NK-92 treated with Interleukin-12 subunit alpha and Interleukin-12 subunit beta, amount 100 ng/mL, for 24 hours (cell line): Measurements from ENCODE around the gene CHRDL2.
"Not testable (repeated sequence)": the region's sequence is repeated elsewhere in the genome, so short reads cannot be mapped to it uniquely, and the experiment has no call there.

Experiments used
- DNase-seq: peaks from one replicate; lab custom pipeline; 2025; lab: John Stamatoyannopoulos, UW

CHRDL2 gene, protein sequence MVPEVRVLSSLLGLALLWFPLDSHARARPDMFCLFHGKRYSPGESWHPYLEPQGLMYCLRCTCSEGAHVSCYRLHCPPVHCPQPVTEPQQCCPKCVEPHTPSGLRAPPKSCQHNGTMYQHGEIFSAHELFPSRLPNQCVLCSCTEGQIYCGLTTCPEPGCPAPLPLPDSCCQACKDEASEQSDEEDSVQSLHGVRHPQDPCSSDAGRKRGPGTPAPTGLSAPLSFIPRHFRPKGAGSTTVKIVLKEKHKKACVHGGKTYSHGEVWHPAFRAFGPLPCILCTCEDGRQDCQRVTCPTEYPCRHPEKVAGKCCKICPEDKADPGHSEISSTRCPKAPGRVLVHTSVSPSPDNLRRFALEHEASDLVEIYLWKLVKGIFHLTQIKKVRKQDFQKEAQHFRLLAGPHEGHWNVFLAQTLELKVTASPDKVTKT

DNA sequence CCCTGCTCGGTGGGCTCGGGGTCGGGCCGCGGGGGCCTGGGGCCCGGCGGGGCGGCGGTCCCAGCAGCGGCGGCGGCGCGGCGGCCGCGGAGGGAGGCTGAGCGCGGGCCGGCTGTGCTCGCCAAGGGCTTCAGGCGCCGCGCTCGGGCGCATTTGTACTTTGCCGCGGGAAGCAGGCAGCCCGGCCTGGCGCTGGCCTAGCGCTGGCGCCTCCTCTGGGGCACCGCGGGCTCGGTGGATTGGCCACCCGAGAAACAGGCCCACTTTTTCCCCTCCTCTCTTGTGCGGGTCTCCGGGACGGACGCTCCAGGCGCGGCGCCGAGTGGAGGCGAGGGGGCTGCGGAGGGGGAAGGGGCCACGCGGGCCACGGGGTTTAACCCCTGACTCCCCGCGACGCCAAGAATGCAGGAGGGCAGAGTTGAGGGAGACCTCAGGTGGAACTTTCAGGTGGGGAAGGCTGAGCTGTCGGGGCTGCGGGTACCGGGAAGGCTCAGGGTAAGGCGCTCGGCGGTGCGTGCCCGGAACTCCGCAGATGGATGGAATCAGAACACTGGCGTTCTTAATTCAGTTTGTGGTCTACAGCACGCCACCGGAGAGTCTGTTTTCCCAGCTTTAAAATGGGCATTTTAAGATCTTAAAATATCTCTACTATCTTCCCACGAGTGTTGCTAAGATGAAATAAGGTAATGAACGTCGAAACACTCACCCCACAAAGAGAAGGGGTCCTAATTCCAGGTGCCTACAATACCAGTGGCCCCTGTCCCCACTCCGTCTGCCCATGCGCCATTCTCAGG lies at the start of gene CHRDL2:
TSS of gene CHRDL2 (minus strand) at position 126 of the 794 bp plus-strand sequence. CDS start 538 bp downstream, outside the sequence.
- DNase-seq, result no peak

DNA sequence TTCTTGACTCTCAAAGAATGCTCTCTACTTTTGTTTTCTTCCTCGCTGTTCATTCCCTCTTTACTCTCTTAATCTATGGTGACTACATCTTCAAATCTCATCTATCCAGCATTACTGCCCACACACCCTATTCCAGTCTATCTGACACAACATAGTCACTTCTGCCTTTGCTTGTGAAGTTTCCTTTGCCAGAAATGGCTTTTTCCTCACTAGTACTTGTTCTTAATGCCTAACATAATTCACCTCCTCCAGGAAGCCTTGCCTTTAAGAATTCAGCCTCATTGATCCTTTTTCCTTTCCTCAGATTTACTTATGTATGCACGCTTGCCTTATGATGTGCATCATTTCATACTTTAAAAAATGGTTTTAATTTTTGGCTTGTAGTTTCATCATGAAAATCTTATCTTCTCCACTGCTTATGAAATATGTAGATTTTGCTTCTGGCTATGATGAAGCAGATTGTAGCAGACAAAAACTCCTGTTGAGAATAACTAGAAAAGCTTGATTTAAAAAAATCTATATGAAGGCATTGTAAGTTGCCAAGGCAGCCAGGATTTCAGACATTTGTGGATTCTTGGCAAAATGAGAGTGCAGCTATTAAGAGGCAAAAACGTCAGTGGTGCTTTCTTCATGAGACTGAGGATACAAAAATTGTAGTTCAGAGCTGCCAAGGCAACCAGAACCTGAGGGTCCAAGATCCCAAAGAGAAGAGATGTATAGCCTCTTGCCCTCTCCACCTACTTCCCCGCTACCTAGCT lies 49.2 kb upstream of the CHRDL2 start:
- no peak for DNase-seq

DNA sequence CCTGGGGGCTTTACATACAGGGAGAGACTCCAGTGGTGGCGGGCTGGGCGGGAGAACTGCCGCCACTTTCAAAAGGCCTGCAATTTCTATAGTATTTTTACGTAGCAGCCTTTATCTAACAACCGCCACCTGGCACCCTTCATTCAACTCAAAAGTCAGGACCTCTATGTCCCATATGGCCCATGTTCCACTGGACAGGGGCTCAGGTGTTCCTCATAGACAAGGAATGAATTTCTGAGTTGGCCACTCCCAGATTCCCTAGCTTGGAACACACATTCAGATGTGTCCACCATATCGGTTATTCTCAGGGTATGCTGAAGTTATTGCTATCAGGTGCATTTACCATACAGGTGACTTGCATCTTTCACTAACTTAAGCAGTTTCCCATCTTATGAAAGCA lies 47.4 kb upstream of the CHRDL2 start:
- DNase-seq, result no peak

DNA sequence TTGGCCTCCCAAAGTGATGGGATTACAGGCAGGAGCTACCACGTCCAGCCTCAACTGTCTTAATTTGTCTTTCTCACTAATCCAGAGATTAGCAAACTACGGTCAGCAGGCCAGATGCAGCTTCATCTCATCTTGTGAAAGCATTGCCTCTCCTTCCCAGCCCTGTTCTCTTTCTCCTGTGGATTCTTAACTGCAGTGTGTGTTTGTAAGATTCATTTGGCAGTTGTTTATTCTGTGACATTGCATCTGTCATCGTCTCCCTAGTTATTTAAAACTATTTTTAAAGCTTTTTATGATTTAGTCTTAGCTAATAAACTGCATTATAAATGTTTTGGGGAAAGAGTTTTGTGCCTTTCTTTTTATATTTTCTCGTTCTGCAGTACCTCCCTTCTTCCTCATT lies 46.7 kb upstream of the CHRDL2 start:
- DNase-seq, result no peak

DNA sequence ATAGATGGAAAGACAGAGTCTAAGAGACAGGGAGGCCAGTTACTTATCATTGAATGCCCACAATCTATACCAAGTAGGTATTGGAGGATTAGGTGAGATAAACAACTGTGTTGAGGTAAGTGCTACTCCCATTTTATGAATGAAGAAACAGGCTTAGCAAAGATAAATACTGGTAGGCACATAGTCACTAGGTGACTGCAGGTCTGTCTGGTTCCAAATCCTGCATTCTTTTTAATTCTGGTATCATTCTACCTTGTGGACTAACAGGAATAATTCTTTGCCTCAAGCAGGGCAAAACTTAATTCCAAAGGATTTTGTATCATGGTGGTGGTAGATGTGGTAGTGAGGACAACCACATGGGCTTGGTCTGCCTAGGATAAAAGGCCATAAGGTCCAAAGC lies 45.8 kb upstream of the CHRDL2 start:
- DNase-seq, result no peak

DNA sequence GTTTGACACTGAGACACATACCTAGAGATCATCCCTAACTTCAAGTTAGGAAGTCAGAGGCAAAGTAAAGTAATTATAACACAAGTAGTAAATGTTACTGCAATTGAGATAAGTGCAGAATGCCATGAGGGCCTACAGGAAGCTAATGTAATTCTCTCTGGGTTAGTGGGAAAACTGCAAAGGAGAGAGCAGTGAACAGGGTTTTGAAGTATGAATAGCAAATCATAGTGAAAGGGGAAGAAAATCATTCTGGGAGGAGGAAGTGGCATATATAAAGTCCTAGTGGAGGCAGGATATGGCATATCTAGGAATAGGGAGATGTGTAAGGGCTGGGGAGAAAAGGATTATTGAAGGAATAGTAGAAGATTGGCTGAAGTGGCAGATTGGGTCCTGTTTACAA lies 45.3 kb upstream of the CHRDL2 start:
- no peak for DNase-seq

DNA sequence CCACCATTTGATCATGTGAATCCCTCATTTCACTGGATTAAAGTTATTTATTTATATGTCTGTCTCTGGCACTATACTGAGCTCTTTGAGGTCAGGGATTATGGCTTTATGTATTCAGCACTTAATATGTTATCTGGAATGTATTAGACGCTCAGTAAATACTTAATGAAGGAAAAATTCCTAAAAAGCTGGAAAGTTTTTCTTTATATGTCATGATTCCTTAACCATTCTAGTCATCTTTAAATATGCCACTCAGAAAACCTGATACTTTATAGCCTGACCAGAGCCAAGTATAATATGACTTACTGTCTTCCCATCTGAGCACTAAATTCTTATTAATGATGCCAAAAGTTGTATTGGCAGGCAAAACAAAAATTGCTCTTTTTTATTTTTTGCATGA lies 44.5 kb upstream of the CHRDL2 start:
- no peak for DNase-seq

DNA sequence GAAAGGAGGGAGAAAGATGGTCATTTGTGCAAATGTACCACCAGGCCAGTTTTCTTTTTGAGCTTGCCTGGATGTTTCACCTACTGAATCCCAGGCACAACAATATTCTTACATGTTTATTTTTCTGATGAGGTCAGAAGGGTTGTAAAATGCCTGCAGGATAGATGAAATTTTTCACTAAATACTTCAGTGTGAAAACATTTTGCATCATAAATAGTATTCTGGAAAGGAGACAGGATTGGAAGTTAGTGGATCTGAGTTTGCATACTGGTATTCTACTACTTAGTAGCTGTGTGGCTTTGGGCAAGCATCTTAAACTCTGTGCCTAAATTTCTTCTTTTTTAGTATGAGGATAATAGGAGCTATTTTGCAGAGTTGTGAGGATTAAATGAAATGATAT lies 42.2 kb upstream of the CHRDL2 start:
- no peak for DNase-seq

DNA sequence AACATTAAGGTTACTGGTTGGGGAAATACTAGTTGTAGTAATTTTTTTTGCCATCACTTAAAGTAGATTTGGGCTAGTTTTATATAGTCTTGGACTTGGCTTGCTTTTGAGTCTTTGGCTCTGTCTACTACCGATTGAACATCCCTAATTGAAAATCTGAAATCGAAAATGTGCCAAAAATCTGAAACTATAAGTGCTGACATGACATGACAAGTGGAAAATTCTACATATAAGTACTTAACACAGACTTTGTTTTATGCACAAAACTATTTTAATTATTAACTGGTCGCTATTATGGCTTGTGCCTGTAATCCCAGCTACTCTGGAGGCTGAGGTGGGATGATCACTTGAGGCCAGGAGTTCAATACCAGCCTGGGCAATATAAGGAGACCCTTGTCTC lies 39.9 kb upstream of the CHRDL2 start:
- no peak for DNase-seq

DNA sequence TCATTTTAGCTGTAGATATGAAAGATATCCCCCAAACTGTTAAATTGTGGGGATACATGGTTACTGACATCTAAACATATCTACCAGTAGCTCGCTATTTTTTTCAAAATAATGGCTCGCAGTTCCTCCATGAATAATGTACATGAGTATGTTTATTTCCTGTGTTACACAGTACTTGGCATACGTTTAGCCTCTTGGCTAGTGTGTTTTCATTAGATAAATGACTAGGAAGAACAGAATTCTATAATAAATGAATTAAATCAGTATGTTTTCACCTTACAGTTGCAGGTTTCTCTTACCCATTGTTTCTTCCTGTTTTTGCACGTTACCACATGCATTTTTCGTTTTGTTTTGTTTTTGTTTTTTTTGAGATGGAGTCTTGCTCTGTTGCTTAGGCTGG lies 39.2 kb upstream of the CHRDL2 start:
- DNase-seq, result no peak

DNA sequence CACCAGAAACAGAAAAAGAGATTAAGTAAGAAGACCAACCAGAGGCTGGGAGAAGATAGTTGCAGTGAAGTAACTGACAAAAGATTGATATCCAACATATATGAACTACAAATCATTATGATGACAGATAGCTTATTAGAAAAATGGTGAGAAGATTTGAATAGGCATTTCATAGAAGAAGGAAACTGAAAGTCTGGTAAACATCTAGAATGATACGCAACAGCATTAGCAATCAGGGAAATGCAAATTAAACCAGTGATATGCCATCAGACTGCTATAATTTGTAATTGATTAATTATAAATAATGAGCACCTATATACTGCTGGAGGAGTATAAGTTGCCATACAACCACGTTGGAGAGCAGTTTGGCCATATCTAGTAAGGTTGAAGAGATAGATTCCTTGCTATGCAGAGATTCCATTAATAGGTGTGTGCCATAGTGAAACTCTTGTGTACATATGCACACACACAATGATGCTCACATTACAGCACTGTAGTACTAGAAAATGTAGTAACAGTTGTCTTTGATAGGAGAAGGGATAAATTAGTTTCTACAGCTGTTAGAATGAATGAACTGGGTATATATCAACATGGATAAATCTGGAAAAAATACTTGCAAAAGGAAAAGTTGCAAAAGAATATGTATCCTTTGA lies 38.0 kb upstream of the CHRDL2 start:
- DNase-seq, result no peak

DNA sequence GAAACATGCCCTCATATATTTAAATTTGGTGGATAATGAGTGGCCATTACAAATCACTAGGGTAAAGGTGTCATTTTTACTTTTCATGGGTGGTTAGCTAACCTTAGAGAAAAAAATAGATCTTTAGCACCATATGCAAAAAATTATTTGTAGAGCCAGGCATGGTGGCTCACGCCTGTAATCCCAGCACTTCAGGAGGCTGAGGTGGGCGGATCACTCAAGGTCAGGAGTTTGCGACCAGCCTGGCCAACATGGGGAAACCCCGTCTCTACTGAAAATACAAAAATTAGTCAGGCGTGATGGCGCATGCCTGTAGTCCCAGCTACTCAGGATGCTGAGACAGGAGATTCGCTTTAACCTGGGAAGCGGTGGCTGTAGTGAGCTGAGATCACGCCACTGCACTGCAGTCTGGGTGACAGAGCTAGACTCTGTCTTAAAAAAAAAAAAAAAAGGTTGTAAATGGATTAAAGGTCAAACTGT lies 37.0 kb upstream of the CHRDL2 start:
- not testable (repeated sequence) for DNase-seq

DNA sequence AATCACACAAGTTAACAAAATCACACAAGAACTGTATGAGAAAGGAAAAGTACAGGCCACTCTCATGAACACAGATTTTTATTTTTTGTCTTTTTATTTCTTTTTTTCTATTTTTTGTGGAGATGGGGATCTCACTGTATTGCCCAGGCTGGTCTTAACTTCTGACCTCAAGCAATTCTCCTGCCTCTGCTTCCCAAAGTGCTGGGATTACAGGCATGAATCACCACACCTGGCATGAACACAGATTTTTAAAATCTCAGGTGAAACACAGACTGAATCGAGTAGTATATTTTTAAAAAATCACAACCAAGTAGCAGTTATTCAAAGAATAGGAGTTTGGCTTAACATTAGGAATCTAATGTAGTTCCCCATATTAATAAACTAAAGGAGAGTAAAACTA lies 35.7 kb upstream of the CHRDL2 start:
- DNase-seq, result no peak

DNA sequence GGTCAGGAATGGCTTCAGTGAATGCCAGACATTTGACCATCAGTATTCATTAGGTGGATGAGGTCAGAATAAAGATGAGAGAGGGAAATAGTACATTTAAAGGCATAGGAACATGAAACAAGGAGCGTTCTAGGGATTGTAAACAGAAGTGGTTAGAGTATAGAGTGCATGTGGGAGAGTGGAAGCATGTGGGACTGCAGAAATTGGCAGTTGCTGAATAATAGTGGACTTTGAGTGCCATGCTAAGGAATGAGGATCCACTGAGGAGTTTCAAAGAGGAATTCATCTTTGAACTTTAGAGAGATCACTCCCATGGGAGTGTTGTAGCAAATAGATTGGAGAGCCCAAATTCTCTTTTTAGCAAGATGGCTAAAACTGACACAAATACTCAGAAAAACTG lies 25.3 kb upstream of the CHRDL2 start:
- DNase-seq, result no peak

DNA sequence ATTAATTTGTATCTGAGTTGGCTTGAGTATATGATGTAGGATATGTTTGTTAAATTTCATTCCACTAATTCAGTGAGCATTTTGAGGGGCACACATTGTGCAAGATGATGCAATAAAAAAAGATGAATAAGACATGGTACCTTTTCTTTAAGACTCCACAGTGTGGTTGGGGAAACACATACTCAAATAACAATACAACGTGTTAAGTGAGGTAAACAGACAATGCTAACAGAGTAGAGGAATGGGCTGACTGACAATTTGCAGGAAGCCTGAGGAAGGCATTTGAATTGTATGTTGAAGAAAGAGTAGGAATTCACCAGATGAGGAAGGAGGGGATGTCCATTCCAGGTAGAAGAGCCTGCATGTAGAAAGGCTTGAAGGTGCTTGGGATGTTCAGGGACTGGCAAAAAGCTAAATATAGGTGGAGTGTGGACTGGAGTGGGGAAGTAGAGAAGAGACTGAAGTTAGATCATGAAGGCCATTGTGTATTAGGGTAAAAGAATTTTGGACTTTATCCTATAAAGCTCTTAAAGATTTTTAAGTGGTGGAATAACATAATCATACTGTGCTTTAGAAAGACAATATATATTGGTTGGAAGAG lies 24.3 kb upstream of the CHRDL2 start:
- no peak for DNase-seq

DNA sequence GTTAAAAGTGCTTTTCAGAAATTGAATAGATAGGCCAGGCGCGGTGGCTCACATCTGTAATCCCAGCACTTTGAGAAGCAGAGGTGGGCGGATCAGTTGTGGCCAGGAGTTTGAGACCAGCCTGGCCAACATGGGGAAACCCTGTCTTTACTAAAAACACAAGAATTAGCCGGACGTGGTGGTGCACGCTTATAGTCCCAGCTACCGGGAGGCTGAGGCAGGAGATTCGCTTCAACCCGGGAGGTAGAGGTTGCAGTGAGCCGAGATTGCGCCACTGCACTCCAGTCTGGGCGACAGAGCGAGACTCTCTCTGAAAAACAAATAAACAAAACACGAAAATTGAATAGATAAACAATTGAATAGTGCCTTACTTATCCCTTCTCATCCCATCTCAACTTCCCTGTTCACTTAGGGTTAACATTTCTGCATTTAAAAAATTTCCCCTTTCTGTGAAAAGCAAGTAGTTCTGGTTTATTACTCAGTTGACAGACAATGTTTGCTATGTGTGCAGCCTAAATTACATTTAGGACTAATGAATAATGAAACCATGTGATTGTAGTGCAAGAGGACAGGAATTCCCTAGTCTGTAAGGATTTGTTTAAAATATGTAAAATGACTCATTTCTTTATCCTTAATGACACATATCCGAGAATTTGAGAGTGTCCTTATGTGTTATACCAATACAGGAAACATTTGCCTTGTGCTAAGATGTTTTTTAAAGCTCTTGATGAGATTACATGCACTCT lies 23.5 kb upstream of the CHRDL2 start:
- DNase-seq, result no peak

DNA sequence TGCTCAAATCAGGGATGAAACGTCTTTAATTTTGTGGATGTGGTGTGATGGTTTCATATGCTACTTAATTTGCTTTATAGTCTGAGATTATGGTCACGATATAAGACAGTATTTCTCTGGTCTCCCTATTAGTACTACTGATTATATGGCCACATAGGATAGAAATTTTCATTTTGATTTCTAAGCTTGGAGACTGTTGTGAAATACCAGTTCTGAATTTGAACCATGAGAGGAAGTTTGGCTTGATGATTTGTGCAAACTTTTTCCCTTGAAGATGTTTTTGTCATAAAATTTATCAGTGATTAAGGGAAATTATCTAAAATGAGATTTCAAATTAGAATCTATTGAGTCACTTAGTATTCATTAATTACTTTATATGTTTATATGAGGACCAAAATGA lies 20.1 kb upstream of the CHRDL2 start:
- DNase-seq, result no peak

DNA sequence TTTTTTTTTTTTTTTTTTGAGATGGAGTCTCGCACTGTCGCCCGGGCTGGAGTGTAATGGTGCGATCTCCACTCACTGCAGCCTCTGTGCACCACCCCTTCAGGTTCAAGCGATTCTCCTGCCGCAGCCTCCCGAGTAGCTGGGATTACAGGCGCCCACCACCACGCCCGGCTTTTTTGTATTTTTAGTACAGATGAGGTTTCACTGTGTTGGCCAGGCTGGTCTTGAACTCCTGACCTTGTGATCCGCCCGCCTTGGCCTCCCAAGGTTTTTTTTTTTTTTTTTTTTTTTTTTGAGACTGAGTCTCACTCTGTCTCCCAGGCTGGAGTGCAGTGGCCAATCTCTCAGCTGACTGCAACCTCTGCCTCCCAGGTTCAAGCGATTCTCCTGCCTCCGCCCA lies 19.4 kb upstream of the CHRDL2 start:
- not testable (repeated sequence) for DNase-seq

DNA sequence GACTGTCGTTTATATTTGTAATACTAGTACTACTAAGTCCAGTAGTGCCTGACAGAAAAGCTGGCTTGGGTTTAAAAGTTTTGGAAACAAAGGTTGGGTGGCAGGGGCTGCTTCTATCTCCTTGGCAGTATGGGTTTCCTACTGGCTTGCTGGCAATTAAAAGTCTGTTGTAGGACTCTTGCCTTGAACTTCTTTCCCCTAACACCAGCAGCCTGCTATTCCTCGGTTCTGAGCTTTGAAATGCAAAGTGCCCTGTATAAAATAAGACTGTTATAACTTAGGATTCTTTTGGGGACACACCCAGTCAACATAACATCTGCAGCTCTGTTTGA lies 18.7 kb upstream of the CHRDL2 start:
- DNase-seq, result no peak

DNA sequence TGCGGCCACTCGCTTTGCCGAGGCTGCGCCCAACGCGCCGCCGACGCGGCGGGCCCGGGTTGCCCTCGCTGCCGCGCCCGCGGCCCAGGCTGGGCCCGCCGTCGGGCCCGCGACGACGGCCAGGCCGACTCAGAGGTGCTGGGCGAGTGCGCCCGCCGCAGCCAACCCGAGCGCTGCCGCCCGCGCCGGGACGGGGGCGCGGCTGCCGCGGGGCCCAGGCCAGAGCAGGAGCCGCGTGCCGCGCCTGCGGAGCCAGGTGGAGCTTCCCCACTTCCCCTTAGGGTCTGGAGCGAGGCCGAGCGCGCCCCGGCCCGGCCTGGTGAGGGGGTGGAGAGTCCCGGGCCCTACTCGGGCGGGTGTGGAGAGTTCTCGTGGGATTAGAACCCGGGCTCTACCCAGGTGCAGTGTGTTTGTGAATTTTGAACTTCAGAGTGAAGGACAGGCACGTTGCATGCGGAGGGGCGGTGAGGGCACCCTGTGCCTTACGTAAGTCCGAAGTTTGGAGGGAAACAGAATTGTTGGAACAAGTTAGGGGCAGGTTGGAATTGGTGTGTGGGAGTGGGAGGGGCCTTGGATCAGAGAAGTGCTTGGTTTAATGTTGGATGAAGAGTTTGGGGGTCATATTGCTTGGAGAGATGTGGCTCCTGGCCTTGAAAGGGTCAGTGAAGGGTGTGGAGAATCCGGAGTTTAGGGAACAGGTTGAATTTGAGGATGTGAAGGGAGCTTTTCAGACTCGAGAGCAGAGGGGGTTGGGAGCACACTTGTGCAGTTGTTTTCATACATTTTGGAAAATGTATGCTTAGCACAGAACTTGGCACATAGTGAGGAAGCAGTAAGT lies 18.1 kb upstream of the CHRDL2 start:
- peak; percentile 39 for DNase-seq
